HL-60 (cell line): Measurements from ENCODE around the gene SYTL2.

Experiments used
- POLR2AphosphoS5 ChIP-seq: IDR thresholded peaks from 2 replicates; pipeline ENCODE4 v1.6.1; 2012; ENCODE audit warnings: low read depth
- SPI1 ChIP-seq: IDR thresholded peaks from 2 replicates; pipeline ENCODE4 v1.6.1; 2012; ENCODE audit warnings: low read depth, mild to moderate bottlenecking, borderline replicate concordance
- TF ChIP-seq, protein P1 (sequence below): IDR thresholded peaks from one replicate; pipeline ENCODE4 v1.5.1; 2011; ENCODE audit warnings: low read length, control low read depth, inconsistent platforms; ENCODE audit not compliant: insufficient read depth
- TF ChIP-seq, protein P2 (sequence below): IDR thresholded peaks from 2 replicates; pipeline ENCODE4 v1.6.1; 2012; ENCODE audit warnings: low read depth; ENCODE audit not compliant: insufficient replicate concordance

DNA sequence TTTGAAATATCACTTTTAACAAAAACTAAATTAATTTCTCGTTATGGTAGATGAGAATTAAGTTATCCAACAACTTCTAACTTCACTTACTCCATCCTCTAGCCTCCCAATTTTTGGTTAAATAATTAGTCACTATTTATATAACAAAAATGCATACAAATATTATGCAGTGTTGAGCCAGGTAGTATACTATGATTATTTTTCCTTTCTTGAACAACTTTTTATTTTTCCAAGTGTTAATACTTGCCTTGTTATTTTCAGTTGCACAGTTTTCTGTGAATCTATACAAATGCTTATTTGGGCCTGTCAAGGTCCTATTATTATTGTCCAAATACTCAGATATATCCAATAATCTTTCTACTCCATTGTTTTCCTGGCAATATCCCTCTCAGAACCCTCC lies 24.3 kb upstream of the SYTL2 start:
- TF ChIP-seq, protein P1, sequence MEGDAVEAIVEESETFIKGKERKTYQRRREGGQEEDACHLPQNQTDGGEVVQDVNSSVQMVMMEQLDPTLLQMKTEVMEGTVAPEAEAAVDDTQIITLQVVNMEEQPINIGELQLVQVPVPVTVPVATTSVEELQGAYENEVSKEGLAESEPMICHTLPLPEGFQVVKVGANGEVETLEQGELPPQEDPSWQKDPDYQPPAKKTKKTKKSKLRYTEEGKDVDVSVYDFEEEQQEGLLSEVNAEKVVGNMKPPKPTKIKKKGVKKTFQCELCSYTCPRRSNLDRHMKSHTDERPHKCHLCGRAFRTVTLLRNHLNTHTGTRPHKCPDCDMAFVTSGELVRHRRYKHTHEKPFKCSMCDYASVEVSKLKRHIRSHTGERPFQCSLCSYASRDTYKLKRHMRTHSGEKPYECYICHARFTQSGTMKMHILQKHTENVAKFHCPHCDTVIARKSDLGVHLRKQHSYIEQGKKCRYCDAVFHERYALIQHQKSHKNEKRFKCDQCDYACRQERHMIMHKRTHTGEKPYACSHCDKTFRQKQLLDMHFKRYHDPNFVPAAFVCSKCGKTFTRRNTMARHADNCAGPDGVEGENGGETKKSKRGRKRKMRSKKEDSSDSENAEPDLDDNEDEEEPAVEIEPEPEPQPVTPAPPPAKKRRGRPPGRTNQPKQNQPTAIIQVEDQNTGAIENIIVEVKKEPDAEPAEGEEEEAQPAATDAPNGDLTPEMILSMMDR, result no peak
- TF ChIP-seq, protein P2, sequence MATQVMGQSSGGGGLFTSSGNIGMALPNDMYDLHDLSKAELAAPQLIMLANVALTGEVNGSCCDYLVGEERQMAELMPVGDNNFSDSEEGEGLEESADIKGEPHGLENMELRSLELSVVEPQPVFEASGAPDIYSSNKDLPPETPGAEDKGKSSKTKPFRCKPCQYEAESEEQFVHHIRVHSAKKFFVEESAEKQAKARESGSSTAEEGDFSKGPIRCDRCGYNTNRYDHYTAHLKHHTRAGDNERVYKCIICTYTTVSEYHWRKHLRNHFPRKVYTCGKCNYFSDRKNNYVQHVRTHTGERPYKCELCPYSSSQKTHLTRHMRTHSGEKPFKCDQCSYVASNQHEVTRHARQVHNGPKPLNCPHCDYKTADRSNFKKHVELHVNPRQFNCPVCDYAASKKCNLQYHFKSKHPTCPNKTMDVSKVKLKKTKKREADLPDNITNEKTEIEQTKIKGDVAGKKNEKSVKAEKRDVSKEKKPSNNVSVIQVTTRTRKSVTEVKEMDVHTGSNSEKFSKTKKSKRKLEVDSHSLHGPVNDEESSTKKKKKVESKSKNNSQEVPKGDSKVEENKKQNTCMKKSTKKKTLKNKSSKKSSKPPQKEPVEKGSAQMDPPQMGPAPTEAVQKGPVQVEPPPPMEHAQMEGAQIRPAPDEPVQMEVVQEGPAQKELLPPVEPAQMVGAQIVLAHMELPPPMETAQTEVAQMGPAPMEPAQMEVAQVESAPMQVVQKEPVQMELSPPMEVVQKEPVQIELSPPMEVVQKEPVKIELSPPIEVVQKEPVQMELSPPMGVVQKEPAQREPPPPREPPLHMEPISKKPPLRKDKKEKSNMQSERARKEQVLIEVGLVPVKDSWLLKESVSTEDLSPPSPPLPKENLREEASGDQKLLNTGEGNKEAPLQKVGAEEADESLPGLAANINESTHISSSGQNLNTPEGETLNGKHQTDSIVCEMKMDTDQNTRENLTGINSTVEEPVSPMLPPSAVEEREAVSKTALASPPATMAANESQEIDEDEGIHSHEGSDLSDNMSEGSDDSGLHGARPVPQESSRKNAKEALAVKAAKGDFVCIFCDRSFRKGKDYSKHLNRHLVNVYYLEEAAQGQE, result no peak
- no peak for TF ChIP-seq POLR2AphosphoS5
- TF ChIP-seq SPI1, result no peak
